GM19324 (cell line): ENCODE data around the gene HDAC4.

Experiments
- ATAC-seq: cut with Tn5 transposase; IDR thresholded peaks from one replicate; pipeline ENCODE4 v1.9.1; 2021; ENCODE audit warnings: mild to moderate bottlenecking, moderate library complexity; ENCODE audit not compliant: unreplicated experiment, low FRiP score

The HDAC4 gene

DNA sequence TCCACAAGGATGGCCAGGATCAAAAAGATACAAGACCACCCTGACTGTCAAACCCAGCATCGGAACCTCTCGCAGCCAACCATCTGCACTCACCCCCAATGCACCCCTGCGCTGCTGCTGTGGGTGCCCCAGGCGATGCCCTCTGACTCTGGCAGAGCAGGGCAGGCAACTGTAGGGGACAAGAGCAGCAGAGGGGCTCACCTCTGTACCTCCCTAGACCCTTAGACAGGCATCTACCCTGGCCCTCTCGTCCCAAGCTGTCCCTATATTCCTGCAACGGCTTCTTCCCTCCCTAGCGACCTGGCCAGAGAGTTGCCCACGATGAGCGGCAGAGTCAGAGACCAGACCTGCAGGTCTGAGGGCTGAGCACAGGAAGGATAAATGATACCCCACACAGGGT, 128.2 kb downstream of the HDAC4 start:
- ATAC-seq: no peak

DNA sequence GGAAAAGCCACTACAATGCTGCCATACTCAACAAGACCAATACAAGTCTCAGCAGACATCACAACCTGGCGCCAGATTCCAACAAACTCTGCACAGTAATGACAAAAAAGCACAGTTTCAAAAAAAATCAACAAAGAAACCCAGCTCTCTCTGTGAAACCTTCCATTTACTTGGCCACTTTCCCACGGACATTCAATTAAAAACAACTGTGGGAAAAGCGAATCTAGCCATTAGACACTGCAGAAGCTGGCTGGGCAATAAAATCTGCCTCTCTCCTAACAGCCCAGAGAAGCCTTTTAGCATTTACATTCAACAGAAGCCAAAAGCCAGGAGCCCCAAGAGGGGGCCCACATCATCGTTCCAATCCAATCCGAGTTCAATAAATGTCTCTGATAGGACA, 128.9 kb downstream of the HDAC4 start:
- ATAC-seq: no peak

DNA sequence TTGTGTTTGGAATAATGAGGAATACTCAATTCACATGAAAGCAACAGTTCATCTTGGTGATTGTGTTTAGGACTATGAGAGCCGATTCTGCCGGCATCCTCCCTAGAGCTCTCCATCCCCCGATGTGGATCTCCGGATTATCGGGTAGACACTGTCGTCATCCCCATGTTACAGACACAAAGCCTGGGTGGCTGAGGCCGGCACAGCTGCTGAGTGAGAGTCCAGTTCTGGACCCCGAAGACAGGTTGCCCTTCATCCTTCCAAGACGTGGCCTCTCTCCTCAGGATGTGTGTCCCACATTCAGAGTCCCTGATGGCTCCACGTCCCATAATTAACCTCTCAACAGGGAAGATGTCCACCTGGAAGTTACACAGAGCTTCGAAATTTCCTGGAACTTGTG, 129.3 kb downstream of the HDAC4 start:
- no peak for ATAC-seq

DNA sequence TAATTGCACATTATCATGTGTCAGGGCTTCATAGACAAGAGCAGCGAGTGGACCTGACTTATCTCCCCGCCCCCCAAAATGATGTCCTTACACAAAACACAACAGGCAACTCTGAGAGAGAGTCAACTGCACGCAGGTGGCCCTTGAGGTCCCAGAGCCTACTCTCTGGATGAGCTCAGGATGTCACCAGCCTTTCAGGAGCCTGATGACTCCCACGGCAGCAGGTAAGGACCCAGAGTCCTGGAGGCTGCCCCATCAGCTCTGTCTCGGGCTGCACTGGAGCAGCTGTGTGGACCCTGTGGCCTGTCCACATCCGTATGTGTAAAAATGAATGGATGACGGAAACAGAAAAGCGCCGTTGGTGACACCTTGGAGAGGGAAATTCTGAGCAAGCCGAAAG, 130.9 kb downstream of the HDAC4 start:
- ATAC-seq: no peak

DNA sequence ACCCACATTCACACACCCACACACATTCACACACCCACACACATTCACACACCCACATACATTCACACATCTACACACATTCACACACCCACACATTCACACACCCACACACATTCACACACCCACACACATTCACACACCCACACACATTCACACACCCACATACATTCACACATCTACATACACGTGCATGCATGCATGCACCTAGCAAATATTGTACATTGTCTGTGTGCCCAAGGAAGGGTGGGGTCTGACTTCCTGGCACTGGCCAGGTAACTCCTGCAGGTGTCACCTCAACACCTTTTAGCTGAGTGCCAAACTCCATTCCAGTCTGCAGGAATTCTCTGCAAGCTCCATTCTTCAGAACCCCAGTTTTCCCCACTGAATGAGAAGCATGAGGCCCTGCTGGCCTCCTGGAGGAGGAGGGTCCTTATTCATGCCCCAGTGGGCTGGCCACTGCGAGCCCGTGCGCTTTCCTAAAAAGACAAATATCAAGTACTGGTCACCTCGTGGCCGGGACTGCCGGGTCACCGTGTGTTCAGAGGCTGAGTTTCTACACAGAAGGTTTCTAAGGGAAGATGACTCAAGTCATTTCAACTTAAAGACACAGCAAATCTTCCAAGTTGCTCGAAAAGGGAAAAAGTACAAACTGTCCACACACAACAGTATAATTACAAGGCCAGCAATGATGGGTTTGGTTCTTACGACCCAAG, 131.5 kb downstream of the HDAC4 start:
- no peak for ATAC-seq

DNA sequence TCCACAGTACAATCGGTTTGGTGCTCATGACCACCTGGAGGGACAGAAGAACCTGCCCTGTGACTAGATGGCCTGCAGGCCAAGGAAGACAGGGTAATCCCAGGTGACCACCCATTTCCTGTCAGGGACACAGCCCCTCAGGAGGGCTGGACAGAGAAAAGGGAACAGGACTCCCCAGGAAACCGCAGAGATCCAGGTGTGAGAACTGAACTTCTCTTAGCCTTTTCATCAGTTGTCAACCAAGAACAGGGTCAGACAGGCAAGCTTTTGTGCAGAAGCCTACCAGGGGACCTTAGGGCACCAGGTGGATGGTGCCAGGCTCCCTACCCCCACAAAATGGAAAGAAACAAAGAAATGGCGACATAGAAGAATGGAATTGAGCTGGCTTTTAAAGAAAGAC, 132.3 kb downstream of the HDAC4 start:
- ATAC-seq: no peak

DNA sequence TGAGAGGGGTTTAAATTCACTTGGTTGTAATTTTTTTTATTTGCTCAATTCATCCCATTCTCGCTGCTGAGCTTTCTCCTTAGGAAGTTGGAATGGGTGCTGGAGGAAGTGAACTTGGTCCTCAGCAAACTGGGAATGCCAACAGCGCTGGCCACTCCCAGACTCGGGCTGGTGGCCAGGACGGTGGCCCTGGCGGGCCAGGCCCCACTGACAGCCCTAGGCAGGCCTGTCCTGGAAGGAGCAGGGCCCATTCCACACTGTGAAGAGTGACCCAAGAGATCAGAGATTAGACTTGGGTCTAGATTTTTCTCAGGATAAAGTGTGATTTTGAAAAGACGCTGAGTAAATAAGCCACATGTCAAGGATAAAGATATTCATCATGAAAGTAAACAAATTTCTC, 132.7 kb downstream of the HDAC4 start:
- no peak for ATAC-seq

DNA sequence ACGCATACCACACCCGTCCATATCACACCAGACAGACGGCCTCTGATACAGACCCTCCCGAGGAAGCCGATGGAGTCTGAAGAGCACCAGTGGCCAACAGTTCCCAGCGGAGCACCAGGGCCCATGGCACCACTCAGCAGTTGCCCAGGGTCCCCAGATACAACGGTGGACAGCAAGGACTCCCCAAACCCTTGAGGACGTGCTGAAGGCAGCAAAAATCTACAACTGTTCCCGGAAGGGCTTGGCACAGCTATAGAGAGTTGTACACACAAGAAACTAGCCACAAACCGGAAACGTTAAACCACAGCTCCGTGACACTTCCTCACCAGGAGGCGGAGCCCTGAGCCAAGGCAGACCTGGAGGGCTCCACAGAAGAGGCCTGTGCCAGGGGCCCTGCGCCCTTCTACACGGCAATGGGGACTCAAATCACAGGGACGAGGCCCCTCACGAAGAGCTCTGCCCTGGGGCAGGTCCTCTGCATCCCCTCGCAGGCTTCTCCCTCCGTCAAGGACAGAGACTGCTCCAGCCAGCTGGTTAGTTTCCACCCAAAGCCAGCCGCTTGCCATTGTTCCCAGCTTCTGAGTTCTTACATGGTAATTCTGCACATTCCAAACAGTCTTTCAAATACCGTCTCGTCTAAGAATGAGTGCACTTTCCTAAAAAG, 133.4 kb downstream of the HDAC4 start:
- peak; percentile 89 for ATAC-seq

DNA sequence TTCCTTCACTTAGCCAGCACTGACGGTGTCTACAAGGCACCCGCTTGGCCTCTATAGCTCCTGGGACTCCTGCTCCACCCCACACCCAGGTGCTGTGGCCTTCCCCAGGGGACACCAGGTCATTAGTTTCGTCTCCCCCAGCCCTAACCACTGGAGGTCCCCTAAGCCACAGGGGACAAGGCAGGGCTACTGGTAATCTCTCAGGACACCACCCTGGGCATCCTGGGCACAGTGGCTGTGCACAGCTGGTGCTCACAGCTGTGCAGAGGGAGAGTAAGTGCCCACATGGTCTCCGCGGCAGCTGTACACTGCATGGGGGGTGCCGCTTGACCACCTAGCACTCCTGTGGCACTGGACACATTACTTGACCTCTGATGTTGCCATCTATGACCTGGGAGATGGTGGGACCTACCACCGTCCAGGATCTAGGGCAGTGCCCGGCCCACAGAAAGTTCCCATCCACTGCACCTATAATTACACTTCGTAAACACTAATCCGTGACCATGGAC, 134.0 kb downstream of the HDAC4 start:
- ATAC-seq: no peak

DNA sequence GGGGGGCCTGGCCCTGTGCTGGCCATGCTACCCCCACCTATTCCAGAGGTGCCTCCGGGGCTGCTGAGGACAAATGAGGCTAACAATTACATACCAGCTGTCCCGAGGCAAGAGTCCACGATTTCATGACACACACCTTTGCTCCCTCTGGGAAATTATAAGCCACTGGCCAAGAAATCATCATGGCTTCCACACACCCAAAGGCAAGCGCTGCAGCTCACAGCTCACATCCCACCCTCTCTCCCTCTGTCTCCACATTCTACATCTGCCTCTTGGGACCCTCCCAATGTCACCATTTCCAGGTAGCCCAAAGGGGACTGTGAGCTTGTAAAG, 134.4 kb downstream of the HDAC4 start:
- no peak for ATAC-seq

DNA sequence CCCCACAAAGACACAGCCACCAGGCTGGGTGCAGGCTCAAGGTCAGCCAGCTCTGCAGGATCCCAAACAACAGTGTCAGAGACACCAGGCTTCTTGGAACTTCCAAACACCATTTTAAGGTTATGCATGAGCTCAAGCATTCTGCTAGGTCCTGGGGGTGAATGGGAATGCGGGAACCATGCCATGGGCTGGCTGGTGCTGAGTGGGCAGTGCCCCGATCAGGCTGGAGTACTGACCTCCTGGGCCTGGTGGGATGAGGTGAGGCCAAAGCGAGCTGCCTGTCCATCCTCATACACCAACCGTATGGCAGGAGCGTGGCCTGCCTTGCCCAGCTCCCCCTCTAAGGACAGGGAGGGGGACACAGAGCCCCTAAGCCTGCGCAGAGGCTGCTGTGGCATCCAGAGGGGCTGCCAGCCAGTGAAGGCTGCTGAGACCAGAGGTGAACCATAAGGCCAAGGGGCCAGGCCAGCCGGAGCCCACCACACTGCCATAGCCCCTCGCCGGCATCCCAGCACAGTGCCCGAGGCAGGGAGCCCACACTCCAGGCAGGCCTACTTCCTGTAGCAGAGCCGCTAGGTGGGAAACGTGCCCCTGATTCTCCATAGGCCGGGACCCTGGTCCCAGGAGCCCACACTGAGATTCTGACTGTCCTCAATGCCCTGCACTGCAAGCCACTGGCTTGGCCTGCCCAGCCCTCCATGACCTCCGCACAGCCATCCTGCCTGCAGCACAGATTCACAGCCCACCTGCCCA, 135.0 kb downstream of the HDAC4 start:
- ATAC-seq: no peak

DNA sequence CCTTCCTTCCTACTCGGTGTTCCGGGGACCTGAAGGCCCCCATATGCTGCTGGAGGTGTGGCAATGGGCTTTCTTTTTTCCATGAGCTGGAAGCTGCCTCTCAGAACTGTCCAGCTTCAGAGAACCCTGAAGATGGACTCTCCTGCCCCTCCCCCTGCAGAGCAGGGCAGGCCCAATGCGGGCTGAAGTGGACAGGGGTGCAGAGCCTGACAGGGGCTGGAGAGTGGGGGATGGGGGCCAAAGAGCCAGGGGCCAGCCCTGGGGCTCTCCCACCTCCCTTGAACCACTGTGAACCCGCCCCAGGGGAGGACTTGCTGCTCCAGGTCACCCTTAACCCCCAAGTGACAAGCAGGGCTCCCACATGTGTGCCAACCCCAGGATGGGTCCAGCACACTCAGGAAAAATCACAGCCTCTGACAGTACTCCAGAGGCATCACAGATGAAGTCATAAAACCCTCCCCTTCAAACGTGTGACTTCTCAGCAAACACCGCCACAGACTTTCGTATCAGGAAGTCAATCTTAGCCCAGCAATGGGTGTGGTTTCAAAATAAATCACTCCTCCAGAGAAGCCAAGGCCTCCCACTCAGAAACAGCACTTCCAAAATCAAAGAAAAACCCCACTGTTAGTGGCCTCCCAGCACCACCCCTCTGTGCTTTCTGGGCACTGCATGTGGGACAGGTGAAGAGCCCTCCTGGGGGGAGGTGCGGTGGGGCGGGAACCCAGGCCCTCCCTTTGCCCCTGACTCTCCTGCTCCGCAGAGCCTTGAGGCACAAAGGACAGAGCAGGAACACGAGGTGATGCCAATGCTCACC, 135.8 kb downstream of the HDAC4 start:
- ATAC-seq: no peak

DNA sequence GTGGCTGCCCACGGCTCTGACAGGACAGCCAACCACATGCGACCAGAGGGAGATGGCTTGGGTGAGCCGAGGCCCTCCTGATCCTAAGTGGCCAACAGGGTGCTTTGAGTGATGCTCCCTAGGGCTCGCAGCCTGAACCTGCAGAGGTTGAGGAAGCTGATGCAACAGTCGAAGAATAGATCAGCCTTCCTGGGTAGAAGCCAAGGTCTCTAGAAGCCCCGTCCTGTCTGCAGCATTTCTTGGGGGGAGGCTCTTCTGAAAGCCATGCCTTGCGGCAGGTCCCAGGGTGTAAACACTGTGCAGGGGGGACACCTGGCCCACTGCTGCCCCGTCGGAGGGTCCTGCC, 136.4 kb downstream of the HDAC4 start:
- no peak for ATAC-seq

DNA sequence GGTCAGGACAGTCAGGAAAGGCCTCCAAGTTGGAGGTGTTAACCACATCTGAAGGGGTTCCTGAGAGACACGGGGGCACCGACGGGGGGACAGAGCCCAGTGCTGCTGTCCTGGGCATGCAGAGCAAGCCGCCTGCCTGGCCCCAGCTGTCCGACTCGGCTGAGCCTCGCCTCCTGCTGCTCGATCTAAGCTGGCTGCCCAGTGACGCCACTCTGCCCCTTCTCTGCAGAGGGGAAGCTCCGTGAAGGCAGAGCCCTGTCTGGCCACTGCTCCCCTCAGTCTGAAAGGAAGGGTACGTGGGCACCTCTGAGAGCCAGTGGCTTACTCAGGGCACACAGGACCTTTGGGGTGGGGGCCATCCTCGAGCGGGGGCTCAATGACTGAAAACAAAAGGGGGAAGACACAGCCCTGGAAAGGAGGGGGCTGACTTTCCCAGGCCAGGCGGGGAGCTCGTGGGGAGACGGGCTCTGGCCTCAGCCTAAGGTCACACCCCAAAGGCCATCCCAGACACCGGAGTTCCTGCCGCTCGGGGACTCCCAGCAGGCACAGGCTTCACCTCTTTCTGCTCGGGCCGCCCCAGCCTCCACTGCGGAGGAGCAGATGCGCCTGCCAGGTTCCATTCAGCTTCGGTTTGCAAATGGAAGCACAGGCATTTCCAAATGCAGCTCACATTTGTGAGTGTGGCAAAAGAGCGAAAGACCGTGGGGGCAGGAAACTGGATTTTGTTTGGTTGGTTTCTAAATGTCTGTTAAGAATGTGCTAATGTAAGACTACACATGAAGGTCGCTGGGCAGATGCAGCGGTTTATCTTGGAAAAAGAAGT, 136.9 kb downstream of the HDAC4 start:
- no peak for ATAC-seq

DNA sequence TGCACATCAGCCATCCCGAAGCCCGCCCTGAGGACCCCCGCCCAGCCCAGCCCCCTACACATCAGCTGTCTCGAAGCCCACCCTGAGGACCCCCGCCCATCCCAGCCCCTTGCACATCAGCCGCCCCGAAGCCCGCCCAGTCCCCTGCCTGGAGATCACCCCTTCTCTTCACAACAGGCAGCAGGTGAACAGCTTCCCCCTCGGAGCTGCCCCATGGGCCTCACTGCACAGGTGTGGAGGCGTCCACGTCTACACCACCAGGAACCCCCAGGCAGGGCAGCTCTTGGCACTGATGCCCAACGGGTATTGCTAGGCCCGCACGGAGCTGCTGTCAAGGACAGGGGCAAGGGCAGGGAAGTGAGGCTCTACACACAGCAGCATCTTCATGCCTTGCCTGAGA, 137.6 kb downstream of the HDAC4 start:
- no peak for ATAC-seq

DNA sequence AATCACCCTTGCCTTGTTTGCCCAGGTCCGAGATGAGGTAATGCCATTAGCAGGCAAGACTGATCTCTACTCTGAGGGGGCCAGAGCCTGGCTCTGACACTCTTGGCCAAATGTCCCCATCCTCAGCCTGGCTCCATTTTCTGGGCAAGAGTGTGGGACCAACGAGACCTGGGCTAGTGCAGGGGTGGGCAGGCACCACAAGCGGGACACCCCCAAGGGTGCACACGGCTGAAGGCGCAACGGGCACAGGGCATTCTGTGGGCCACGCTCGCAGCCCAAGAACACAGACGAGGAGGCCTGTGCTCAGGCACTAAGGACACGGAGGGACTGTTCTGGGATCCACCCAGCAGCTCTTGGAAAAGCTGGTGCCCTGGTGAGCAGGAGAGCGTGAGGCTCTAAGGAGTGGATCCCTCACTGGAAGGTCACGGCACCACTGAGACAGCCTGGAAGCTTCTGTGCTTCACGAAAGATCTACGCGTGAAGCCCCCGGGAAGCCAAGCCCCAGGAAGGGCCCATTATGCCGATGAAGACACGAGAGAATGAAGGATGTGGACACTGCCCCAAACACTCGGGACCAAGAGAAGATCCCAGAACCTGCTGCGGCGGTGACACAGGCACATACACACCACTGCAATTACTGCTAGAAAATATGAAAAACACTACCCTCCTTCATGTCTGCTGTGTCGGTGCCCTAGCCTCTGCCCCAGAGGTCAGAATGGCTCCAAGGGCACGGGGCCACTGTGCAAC, 138.2 kb downstream of the HDAC4 start:
- no peak for ATAC-seq

DNA sequence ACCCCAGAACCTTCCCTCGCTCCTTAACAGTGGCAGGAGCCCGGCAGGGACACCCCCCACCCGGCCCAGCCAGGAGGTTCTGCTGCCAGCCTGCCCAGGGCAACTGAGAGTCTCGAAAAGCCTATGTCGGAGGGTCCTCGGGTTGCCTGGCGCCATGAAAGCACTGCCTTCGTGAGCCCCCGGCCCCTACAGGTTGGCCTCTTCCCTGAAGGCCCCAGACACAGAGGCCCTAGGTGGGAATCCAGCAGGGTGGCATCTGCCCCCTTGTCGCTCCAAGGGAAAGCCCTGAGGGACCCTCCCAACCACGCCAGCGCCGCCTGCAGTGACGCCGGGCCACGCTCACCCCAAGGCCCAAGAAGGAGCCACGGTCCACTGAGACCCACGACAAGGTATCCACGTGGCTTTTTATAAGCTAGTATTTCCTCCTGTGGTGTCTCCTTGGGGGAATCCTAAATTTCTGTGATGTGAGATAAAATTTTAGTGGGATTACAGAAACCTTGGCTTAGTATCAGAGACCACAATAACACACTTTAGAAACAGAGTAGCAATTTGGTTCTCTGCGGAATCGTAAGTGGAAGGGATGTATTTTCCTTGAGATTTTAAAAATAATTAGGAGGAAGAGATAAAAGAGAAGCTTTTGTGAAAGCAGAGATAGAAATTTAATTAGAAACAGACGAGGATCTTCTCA, 138.9 kb downstream of the HDAC4 start:
- ATAC-seq: no peak

DNA sequence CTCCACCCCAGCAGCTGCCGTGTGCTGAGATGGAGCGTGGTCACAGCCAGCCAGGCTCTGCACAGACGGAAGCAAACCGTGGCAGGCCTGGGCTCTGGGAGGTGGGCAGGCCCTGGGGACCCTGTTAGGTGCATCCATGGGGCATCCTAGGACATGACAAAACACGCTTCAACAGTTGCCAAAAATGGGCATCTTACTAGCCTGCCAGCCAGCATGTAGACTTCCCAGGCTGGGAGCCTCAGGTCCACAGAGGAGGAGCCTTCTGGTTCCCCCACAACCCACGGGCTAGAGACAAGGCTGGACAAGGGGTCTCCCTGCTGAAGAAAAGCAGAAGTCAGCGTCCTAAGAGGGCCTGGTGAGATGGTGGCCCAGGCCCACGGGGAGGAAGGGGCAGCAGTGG, 139.5 kb downstream of the HDAC4 start:
- no peak for ATAC-seq
